T-cell (primary cell): ENCODE measurements around the gene ULK4. TPM values are rescaled to one million over a fixed set of nuclear protein-coding genes. Genes with fewer than 3 reads are reported as not detected.
"Not testable (repeated sequence)": the region's sequence is repeated elsewhere in the genome, so short reads cannot be mapped to it uniquely, and the experiment has no call there.

ENCODE experiments used
- ATAC-seq, 4 experiments: fragments of 200-7000 bp in 3 of 4; fragments of 150-1000 bp in 1 of 4; cut with Tn5 transposase; replicated peaks in 1 of 4; 1 replicate in 3 of 4; 2 replicates in 1 of 4; pipeline ENCODE4 v1.10.0; 2021; ENCODE audit warnings: moderate library complexity in 3 of 4, mild to moderate bottlenecking in 2 of 4, moderate number of reproducible peaks in 1 of 4
- CTCF ChIA-PET, 2 donors: fragments of 300-600 bp; sonication (Branson Sonifier 250); formaldehyde crosslinking; loops; one replicate each; lab custom pipeline; 2022; ENCODE audit warnings: antibody characterized with exemption in 2 of 2; lab: Charles Lee
- POLR2A ChIA-PET, 2 donors: fragments of 300-600 bp; sonication (Branson Sonifier 250); formaldehyde crosslinking; loops; one replicate each; lab custom pipeline; 2022; ENCODE audit warnings: antibody characterized with exemption in 2 of 2; lab: Charles Lee
- DNase-seq, 35 experiments: peaks; one replicate each; pipeline versions ENCODE4 v3.0.0 to v3.0.0-alpha.2; 2013 to 2023
- H3K27ac ChIP-seq: one replicate; pipeline ENCODE4 v1.5.1; 2013; ENCODE audit warnings: low read length
- H3K27me3 ChIP-seq, 2 experiments: replicated peaks in 1 of 2; 1 replicate in 1 of 2; 2 replicates in 1 of 2; pipeline versions ENCODE4 v1.6.1 to v1.7.0; 2013; ENCODE audit warnings: low read length in 1 of 2, mixed read lengths in 1 of 2; ENCODE audit not compliant: control insufficient read depth in 2 of 2, insufficient read depth in 2 of 2; ENCODE audit errors: extremely low read depth in 1 of 2
- H3K36me3 ChIP-seq, 2 donors: 1 replicate in 1 of 2; 2 replicates in 1 of 2; pipeline versions ENCODE4 v1.6.1 to v1.7.0; 2013; ENCODE audit warnings: low read length in 1 of 2; ENCODE audit not compliant: control insufficient read depth in 2 of 2, insufficient read depth in 1 of 2; ENCODE audit errors: extremely low read depth in 1 of 2
- H3K4me1 ChIP-seq, 2 experiments: 1 replicate in 1 of 2; 2 replicates in 1 of 2; pipeline versions ENCODE4 v1.6.1 to v1.7.0; 2013; ENCODE audit warnings: low read length in 2 of 2, mixed read lengths in 1 of 2; ENCODE audit not compliant: insufficient read depth in 2 of 2, control insufficient read depth in 1 of 2; ENCODE audit errors: extremely low read depth in 1 of 2
- H3K4me3 ChIP-seq, 2 donors: 1 replicate in 1 of 2; 2 replicates in 1 of 2; pipeline versions ENCODE4 v1.5.1 to v1.7.0; 2013; ENCODE audit warnings: mild to moderate bottlenecking in 2 of 2, low read length in 1 of 2, moderate library complexity in 1 of 2; ENCODE audit not compliant: control insufficient read depth in 1 of 2; ENCODE audit errors: extremely low read depth in 1 of 2
- H3K9me3 ChIP-seq: 2 replicates; pipeline ENCODE4 v1.7.0; 2013
- H3K27ac Mint-ChIP-seq, 2 donors: one replicate each; pipeline ENCODE4 v1.8.0; 2020 to 2021; ENCODE audit warnings: mild to moderate bottlenecking in 2 of 2, mixed read lengths in 2 of 2
- H3K27me3 Mint-ChIP-seq, 2 donors: one replicate each; pipeline ENCODE4 v1.8.0; 2021 to 2022; ENCODE audit warnings: mixed read lengths in 2 of 2
- H3K36me3 Mint-ChIP-seq: one replicate; pipeline ENCODE4 v1.8.0; 2021; ENCODE audit warnings: mixed read lengths
- H3K4me1 Mint-ChIP-seq, 3 donors: one replicate each; pipeline ENCODE4 v1.8.0; 2020 to 2022; ENCODE audit warnings: mixed read lengths in 3 of 3, mild to moderate bottlenecking in 1 of 3
- H3K4me3 Mint-ChIP-seq, 3 donors: one replicate each; pipeline ENCODE4 v1.8.0; 2020 to 2022; ENCODE audit warnings: mild to moderate bottlenecking in 3 of 3, mixed read lengths in 3 of 3, moderate library complexity in 3 of 3
- H3K9me3 Mint-ChIP-seq, 3 donors: one replicate each; pipeline ENCODE4 v1.8.0; 2020 to 2022; ENCODE audit warnings: mixed read lengths in 3 of 3
- WGBS: methylation state at CpG from one replicate; pipeline ENCODE4 v1.1.5; 2013; ENCODE audit warnings: missing lambda C conversion rate; ENCODE audit not compliant: insufficient coverage; 5-methylcytosine and 5-hydroxymethylcytosine counted together
- total RNA-seq, 35 experiments: library from RNA in 6 of 35; stranded (reverse) in 6 of 35; fragments of 120-200 nt in 1 of 35; gene quantifications; one replicate each; pipeline versions ENCODE4 v1.2.1 to v1.2.4 and lab custom pipeline; 2013 to 2026

Gene ULK4
- total RNA-seq, 5 donors from 2014 or later (not counting 1 experiment from before 2014, with no cell fraction given), result 17.5 to 28.2 (median 19.7) TPM

GRCh38 chr3:41986561-41986960, 24.7 kb upstream of the ULK4 start:
- 80% methylated on average over 1 of the region's 2 CpGs for WGBS
- Histone ChIP-seq H3K27ac (no peak overlapping the region), H3K4me1 (no peaks in the 10 kb centered on the region), H3K36me3 (no peaks in the 10 kb centered on the region), H3K4me3 (no peak overlapping the region), H3K27me3 (peaks cover 0 to 5% of the 10 kb centered on the region in 2 experiments), H3K9me3 (no peaks in the 10 kb centered on the region)
- Mint-ChIP-seq H3K27ac (no peak overlapping the region), H3K36me3 (no peaks in the 10 kb centered on the region), H3K9me3 (no peaks in the 10 kb centered on the region), H3K4me3 (no peak overlapping the region), H3K27me3 (no peaks in the 10 kb centered on the region), H3K4me1 (no peaks in the 10 kb centered on the region)
- POLR2A ChIA-PET, result no interaction called here
- no peak for ATAC-seq
- no peak for DNase-seq
- CTCF ChIA-PET, result no interaction called here

GRCh38 chr3:41985018-41985417, 23.1 kb upstream of the ULK4 start:
- CTCF ChIA-PET, result no interaction called here
- Mint-ChIP-seq H3K4me1 (no peaks in the 10 kb centered on the region), H3K27me3 (no peaks in the 10 kb centered on the region), H3K9me3 (no peaks in the 10 kb centered on the region), H3K4me3 (no peak overlapping the region), H3K27ac (no peak overlapping the region), H3K36me3 (no peaks in the 10 kb centered on the region)
- no CpG with 5 or more reads among the region's 1 CpG for WGBS
- Histone ChIP-seq H3K4me3 (no peak overlapping the region), H3K27ac (no peak overlapping the region), H3K36me3 (no peaks in the 10 kb centered on the region), H3K27me3 (no peaks in the 10 kb centered on the region), H3K9me3 (no peaks in the 10 kb centered on the region), H3K4me1 (no peaks in the 10 kb centered on the region)
- POLR2A ChIA-PET, result no interaction called here
- DNase-seq, result no peak
- ATAC-seq, result no peak

- H3K27ac ChIP-seq, H3K27me3 ChIP-seq, H3K4me1 Mint-ChIP-seq, H3K4me3 ChIP-seq, H3K36me3 Mint-ChIP-seq, H3K4me3 Mint-ChIP-seq, DNase-seq, CTCF ChIA-PET, H3K9me3 Mint-ChIP-seq, H3K4me1 ChIP-seq, H3K27me3 Mint-ChIP-seq, ATAC-seq, H3K27ac Mint-ChIP-seq, H3K9me3 ChIP-seq, POLR2A ChIA-PET, H3K36me3 ChIP-seq: not testable (repeated sequence)
- WGBS, result 100% methylated on average over 1 of the region's 32 CpGs
Measured at GRCh38 chr3:41983091-41983490, 21.2 kb upstream of the ULK4 start.

- ATAC-seq, H3K36me3 ChIP-seq, H3K4me1 ChIP-seq, H3K27ac Mint-ChIP-seq, H3K9me3 Mint-ChIP-seq, H3K4me3 ChIP-seq, H3K36me3 Mint-ChIP-seq, H3K4me1 Mint-ChIP-seq, DNase-seq, POLR2A ChIA-PET, H3K27ac ChIP-seq, H3K27me3 ChIP-seq, H3K9me3 ChIP-seq, H3K27me3 Mint-ChIP-seq, H3K4me3 Mint-ChIP-seq: not testable (repeated sequence)
- WGBS, result 100% methylated on average over 1 of the region's 5 CpGs
- CTCF ChIA-PET, result interaction anchor here in 1 of 2 donors (0.6 kb wide), 1 partner anchor 1221 kb away, joined by 6 read pairs; no protein-coding TSS in a partner anchor
Measured at GRCh38 chr3:41977401-41977800, 15.5 kb upstream of the ULK4 start.

- Mint-ChIP-seq H3K4me1 (no peaks in the 10 kb centered on the region), H3K27me3 (peaks cover 0 to 3% of the 10 kb centered on the region in 2 donors), H3K27ac (no peak overlapping the region), H3K36me3 (peaks cover 4% of the 10 kb centered on the region), H3K9me3 (peaks cover 2 to 7% (median 5%) of the 10 kb centered on the region in 3 donors), H3K4me3 (no peak overlapping the region)
- H3K27me3 ChIP-seq, result no peaks in the 10 kb centered on the region
- ChIA-PET POLR2A (no interaction called here), CTCF (no interaction called here)
- H3K9me3 ChIP-seq, result no peaks in the 10 kb centered on the region
- H3K36me3 ChIP-seq, result no peaks in the 10 kb centered on the region
- 94% methylated on average over 4 of the region's 6 CpGs for WGBS
- DNase-seq (no peak), ATAC-seq (no peak)
- H3K4me3 ChIP-seq, result no peak overlapping the region
- no peak overlapping the region for H3K27ac ChIP-seq
- no peaks in the 10 kb centered on the region for H3K4me1 ChIP-seq
Measured at GRCh38 chr3:41975416-41976103, 13.7 kb upstream of the ULK4 start.

- ATAC-seq, result no peak
- ChIA-PET POLR2A (no interaction called here), CTCF (no interaction called here)
- H3K36me3 ChIP-seq, result no peaks in the 10 kb centered on the region
- peaks cover 2 to 7% (median 5%) of the 10 kb centered on the region in 3 donors for H3K9me3 Mint-ChIP-seq
- no peak overlapping the region for H3K4me3 ChIP-seq
- no peaks in the 10 kb centered on the region for H3K4me1 ChIP-seq
- peaks cover 4% of the 10 kb centered on the region for H3K36me3 Mint-ChIP-seq
- H3K27ac ChIP-seq, result no peak overlapping the region
- no peaks in the 10 kb centered on the region for H3K27me3 ChIP-seq
- H3K4me1 Mint-ChIP-seq, result no peaks in the 10 kb centered on the region
- no peak overlapping the region for H3K27ac Mint-ChIP-seq
- peaks cover 0 to 3% of the 10 kb centered on the region in 2 donors for H3K27me3 Mint-ChIP-seq
- no peak overlapping the region for H3K4me3 Mint-ChIP-seq
- H3K9me3 ChIP-seq, result no peaks in the 10 kb centered on the region
- whole genome bisulfite sequencing, result no CpG with 5 or more reads among the region's 2 CpGs
- no peak for DNase-seq
Measured at GRCh38 chr3:41974223-41974622, 12.3 kb upstream of the ULK4 start.
